H1 (cell line): ENCODE data around the gene CAPN13. TPM values are rescaled to one million over a fixed set of nuclear protein-coding genes. Genes with fewer than 3 reads are reported as not detected.

Experiments
- ATF3 ChIP-seq: IDR thresholded peaks from 2 replicates; pipeline ENCODE4 v1.6.1; 2011; ENCODE audit warnings: low read depth, mild to moderate bottlenecking, low read length; ENCODE audit not compliant: insufficient read depth
- CHD7 ChIP-seq: fragments of 300-600 bp; sonication (generic); IDR thresholded peaks from 2 replicates; pipeline ENCODE4 v1.7.1; 2012; ENCODE audit warnings: low read length, moderate library complexity, mild to moderate bottlenecking, inconsistent platforms; ENCODE audit not compliant: insufficient replicate concordance
- EZH2 ChIP-seq: fragments of 200-600 bp; sonication (generic); IDR thresholded peaks from 2 replicates; pipeline ENCODE4 v1.7.1; 2012; ENCODE audit warnings: low read depth, mild to moderate bottlenecking, moderate library complexity, low read length, inconsistent platforms; ENCODE audit not compliant: severe bottlenecking
- HDAC6 ChIP-seq: IDR thresholded peaks from one replicate; pipeline ENCODE4 v1.7.1; 2012; ENCODE audit warnings: low read depth, mild to moderate bottlenecking, inconsistent platforms, low read length, moderate library complexity
- TAF7 ChIP-seq: optimal IDR thresholded peaks from 2 replicates; pipeline ENCODE3; 2011; ENCODE audit warnings: low read depth, mild to moderate bottlenecking, inconsistent platforms, low read length, moderate library complexity, borderline replicate concordance
- polyA plus RNA-seq, 7 experiments: library from polyadenylated mRNA; depleted of rRNA in 3 of 7; stranded (reverse) in 5 of 7; unstranded in 2 of 7; fragments of >200 nt in 5 of 7; fragments of 200-250 nt in 2 of 7; gene quantifications; 1 replicate in 5 of 7; 2 replicates in 1 of 7; 4 replicates in 1 of 7; pipeline versions ENCODE4 v1.2.1 to v1.2.3, GENCODE V29; 2011 to 2013; ENCODE audit warnings: missing spikeins in 2 of 7, mixed read lengths in 2 of 7
- total RNA-seq: library from RNA; stranded (reverse); fragmentation: NEBNext Ultra II Directional; extraction: Animal tissue kit (Norgen Biotek cat#: 25700); gene quantifications from 2 replicates; pipeline ENCODE4 v1.2.1, GENCODE V29; 2021

Gene CAPN13
- total and polyA plus RNA-seq, 2 of the 8 experiments (the other 6 are each of a cell fraction or from before 2014, with no cell fraction given) = 2.4 TPM

DNA sequence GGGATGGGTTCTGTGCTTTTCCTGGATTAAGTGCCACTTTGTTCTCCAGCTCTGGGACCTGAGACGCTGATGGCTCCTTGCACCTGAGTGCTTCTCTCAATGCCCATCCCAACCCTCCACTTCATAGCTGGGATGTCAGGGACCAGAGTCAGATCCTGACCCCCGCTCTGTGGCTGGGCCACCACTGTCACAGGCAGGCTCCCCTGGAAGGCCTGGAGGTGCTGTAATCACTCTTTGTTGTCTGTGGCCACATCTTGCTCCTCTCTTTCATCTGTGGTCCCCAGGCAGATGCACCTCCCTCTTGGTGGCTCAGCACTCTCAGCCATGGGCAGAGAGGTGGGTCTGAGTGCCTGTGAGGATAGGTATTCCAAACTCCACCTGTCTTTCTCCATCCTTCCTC lies 62.4 kb downstream of the CAPN13 start (continued):
- no peak for TF ChIP-seq CHD7
- no peak for TF ChIP-seq ATF3
- TF ChIP-seq EZH2 = no peak
- TF ChIP-seq HDAC6 = no peak
- TF ChIP-seq TAF7 = no peak
